ENCODE measurements around the gene TPRN.

DNA sequence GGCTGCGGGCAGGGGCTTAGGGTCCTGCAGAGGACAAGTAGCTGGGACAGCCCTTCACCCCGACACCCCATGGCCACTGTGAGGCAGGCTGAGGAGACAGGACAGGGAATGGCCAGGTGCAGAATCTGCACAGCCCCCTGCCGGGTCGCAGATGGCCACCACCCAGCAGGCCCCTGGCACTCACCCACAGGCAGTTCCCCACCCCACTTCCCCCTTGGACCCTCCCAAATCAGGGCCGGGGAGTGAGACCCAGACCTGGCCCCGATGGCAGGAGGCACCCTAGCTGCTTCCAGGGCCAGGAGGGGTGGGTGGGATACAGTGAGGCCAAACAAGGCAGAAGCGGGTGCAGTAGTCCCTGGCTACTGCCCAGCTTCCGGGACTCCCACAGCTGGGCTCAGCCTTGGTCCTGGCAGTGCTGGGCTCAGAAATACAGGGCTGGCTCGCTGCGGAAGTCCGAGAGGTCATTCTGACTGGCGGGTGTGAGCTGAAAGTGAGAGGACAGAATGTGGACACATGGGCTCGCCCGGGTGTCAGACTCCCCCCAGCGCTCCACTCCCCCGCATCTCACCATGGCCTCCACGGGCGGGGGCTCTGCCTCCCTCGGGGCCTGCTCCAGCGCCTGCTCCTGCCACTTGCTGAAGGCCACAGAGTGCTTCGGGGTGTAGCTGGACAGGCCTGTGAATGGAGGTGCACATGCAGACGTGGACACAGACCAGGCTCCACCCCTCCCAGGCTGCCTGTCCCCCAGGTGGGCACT lies 8.7 kb downstream of the TPRN start:
- no peak for TF ChIP-seq POLR2A (IDR thresholded peaks at IDR 0.05)
- TF ChIP-seq, protein P1, sequence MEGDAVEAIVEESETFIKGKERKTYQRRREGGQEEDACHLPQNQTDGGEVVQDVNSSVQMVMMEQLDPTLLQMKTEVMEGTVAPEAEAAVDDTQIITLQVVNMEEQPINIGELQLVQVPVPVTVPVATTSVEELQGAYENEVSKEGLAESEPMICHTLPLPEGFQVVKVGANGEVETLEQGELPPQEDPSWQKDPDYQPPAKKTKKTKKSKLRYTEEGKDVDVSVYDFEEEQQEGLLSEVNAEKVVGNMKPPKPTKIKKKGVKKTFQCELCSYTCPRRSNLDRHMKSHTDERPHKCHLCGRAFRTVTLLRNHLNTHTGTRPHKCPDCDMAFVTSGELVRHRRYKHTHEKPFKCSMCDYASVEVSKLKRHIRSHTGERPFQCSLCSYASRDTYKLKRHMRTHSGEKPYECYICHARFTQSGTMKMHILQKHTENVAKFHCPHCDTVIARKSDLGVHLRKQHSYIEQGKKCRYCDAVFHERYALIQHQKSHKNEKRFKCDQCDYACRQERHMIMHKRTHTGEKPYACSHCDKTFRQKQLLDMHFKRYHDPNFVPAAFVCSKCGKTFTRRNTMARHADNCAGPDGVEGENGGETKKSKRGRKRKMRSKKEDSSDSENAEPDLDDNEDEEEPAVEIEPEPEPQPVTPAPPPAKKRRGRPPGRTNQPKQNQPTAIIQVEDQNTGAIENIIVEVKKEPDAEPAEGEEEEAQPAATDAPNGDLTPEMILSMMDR (IDR thresholded peaks at IDR 0.05): no peak

All from esophagus squamous epithelium (tissue), 4 donors.